GM12872 (cell line): ENCODE data around the gene ZFR.

Experiments
- CTCF ChIP-seq: IDR thresholded peaks from 3 replicates; pipeline ENCODE4 v1.5.1; 2011; ENCODE audit warnings: low read depth, mild to moderate bottlenecking, low read length, moderate library complexity; ENCODE audit not compliant: insufficient read depth

ZFR gene

GRCh38 chr5:32365623-32366022, 78.9 kb downstream of the ZFR start:
- no peak for TF ChIP-seq CTCF

- TF ChIP-seq CTCF, result no peak
Observed at GRCh38 chr5:32363030-32363429, 81.5 kb downstream of the ZFR start.

GRCh38 chr5:32362527-32362926, 82.0 kb downstream of the ZFR start:
- no peak for TF ChIP-seq CTCF

GRCh38 chr5:32360906-32361305, 83.6 kb downstream of the ZFR start:
- TF ChIP-seq CTCF, result no peak

- no peak for TF ChIP-seq CTCF
Observed at GRCh38 chr5:32358611-32359010, 85.9 kb downstream of the ZFR start.

GRCh38 chr5:32357658-32358057, 86.9 kb downstream of the ZFR start:
- TF ChIP-seq CTCF, result no peak

GRCh38 chr5:32355686-32356085, 88.9 kb downstream of the ZFR start:
- no peak for TF ChIP-seq CTCF

GRCh38 chr5:32353420-32353819, 91.1 kb downstream of the ZFR start:
- TF ChIP-seq CTCF, result no peak
